NCI-H2107 treated with DMSO at 0.1 percent for 48 hours (cell line): ENCODE measurements around the gene LPIN3.

Source experiments
- DNase-seq: peaks from one replicate; lab custom pipeline; 2025; ENCODE audit not compliant: unreplicated experiment; lab: John Stamatoyannopoulos, UW

LPIN3 gene

GRCh38 chr20:41320976-41321375 is 19.6 kb upstream of the LPIN3 start:
- DNase-seq, result no peak

- DNase-seq, result no peak
Observed at GRCh38 chr20:41327178-41327577, 13.4 kb upstream of the LPIN3 start.

DNA sequence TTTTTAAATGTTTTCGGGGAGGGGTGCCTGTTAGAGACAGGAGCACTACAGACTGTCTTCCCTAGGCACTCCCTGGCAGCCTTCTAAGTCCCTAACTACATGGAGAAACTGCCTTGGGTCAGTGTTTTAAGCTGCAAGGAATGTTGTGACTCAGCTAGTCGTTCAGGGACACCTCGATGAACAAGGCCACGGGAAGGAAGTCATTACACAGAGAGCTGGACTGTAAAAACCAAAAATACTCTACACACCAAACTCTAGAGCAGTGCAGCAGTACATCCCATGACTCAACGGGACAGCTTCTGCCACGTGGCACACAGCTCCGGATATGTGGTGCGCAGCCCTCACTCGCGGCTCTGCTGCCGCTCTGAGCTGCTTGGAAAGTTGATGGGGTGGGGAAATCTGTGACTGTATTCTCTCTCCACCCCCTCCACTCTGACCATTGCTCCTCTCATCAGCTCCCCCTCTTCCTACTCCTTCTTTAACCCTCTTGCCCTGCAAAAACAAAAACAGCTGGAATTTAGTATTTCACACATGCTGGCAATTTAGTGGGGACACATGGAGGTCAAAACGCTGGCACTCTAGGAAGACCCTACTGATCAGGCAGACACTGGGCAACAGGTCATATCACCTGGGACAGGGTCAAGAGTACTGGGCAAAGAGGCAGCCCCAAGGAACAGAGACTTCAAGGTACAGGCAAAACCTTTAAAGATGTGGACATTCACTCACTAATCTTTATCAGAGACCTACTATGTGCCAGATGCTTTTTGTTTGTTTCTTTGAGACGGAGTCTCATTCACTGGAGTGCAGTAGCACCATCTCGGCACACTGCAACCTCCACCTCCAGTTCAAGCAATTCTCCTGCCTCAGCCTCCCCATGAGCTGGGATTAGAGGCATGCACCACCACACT is 10.9 kb upstream of the LPIN3 start:
- DNase-seq, result no peak

- no peak for DNase-seq
Observed at GRCh38 chr20:41330343-41330720, 10.3 kb upstream of the LPIN3 start.

DNA sequence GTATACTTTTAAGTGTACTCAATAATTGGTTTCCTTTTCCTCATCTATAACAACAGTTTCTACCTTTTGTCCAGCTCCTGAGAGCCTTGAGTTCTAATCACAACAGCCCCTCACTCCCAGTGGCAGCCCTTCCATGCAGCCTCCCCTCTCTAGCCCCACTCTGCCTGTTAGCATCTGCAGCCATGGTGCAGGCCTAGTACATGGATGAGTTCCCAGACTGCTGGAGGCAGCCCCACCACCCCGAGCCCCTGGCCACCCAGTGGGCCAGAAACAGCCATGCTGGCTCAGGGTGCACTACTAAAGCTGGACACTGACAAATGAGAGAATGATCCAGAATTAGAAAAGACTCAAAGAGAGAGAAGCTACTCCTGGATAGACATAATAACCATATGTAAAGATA is 9.7 kb upstream of the LPIN3 start:
- DNase-seq, result no peak

- no peak for DNase-seq
Observed at GRCh38 chr20:41331731-41332130, 8.9 kb upstream of the LPIN3 start.

- DNase-seq, result no peak
Observed at GRCh38 chr20:41334036-41334435, 6.6 kb upstream of the LPIN3 start.

GRCh38 chr20:41334443-41335421 is 5.9 kb upstream of the LPIN3 start:
- no peak for DNase-seq

DNA sequence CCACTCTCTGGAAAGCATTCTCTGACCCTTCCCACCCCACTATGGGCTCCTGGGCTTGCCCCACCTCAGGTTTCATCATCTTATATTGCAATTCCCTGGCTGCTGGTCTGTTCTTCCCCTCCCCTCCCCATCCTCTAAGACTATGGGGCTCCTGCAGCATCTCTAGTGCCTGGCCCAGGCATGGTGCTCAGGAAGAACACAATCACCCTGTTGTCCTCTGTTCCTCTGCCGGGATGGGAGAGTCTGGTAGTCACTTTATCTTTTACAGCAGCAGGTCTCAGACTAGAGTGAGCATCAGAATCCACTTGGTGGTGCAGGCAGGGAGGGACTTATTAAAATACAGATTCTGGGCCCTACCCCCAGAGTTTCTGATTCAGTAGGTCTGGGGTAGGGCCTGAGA is 5.0 kb upstream of the LPIN3 start:
- no peak for DNase-seq

DNA sequence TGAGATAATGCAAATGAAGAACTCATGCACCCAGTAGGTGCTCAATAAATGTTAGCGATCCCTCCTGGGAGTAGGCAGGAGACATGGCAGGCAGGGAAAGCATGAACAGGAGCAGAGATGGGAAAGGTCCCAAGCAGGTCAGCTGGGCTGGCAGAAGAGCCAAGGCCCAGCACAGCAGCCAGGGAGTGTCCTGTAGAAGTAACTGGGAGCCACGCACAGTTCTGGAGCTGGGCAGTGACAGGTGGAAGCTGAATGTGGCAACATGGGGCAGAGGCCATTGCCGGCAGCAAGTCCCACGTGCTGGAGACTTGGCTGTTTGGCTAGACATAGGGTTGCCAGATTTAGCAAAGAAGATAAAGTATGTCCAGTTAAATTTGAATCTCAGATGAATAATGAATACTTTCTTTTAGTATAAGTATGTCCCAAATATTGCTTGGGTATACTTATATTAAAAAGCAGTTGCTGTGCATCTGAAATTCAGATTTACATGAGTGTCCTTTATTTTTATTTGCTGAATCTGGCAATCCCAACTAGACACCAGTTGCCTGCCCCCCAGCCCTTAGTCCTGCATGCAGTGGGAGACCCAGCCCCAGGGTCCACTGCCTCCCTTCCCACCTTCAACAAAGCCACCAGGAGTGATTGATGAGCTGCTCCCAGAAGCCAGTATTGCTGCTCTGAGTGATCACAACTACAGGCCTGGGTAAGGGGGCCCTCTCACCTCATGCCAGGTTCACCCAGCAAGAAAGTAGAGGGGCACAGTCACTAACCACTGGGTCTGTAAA is 3.7 kb upstream of the LPIN3 start:
- no peak for DNase-seq

DNA sequence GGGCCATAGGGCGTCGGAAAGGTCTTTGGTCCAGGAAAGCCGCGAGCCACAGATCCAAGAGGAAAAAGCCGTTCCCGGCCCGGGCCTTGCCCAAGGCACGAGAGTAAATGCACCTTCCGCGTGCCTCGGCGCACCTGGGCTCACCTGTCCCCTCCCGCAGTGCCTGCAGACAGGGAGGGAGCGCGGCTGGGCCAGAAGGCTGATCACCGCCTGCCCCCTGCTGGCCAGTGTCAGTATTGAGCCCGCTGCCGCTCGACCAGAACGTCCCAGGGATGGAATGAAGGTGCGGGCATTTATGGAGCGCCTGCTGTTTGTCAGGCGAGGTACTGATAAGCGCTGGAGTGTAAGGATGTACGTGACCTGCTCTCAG is 679 bp upstream of the LPIN3 start:
- peak; percentile 46 for DNase-seq

DNA sequence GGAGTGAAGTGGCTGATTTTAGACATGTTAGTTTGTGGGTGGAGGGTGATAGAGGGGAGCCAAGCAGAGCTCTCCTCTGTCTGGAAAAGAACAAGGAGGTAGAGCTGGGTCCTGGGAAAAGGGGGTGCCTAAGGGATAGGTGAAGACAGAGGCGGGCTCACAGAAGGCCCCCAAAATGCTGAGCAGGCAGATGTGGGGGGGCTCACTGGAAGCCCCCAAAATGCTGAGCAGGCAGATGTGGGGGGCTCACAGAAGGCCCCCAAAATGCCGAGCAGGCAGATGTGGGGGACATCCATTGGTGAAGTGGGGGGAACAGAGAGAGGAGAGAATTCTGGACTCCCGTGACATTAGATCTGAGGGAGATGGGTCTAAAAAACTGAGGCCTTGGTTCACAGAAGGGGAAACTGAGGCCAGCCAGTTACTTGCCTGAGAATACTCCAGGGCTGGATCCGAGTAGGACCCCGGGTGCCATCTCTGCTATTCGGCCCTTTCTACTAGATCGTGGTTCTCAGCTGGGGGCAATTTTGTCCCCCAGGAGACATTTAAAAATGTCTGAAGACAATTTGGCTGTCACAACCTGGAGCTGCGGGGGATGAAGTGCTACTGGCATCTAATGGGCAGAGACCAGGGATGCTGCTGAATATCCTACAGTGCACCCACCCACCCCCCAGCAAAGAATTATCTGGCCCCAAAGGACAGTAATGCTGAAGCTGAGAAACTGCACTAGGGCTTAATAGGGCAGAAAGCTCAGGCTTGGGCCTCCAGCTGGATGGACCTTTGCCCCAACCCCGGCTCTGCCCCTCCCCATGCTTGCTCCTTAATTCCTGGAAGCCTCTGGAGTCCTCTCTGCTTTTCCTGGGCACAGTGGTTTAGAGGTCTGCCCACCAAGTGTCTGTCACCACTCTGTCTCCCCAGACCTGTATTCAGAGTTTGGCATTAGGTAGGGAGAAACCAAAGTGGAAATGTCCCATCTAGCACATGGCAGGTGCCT is 2.1 kb downstream of the LPIN3 start:
- no peak for DNase-seq

GRCh38 chr20:41344477-41344876 is 3.9 kb downstream of the LPIN3 start:
- DNase-seq, result no peak

DNA sequence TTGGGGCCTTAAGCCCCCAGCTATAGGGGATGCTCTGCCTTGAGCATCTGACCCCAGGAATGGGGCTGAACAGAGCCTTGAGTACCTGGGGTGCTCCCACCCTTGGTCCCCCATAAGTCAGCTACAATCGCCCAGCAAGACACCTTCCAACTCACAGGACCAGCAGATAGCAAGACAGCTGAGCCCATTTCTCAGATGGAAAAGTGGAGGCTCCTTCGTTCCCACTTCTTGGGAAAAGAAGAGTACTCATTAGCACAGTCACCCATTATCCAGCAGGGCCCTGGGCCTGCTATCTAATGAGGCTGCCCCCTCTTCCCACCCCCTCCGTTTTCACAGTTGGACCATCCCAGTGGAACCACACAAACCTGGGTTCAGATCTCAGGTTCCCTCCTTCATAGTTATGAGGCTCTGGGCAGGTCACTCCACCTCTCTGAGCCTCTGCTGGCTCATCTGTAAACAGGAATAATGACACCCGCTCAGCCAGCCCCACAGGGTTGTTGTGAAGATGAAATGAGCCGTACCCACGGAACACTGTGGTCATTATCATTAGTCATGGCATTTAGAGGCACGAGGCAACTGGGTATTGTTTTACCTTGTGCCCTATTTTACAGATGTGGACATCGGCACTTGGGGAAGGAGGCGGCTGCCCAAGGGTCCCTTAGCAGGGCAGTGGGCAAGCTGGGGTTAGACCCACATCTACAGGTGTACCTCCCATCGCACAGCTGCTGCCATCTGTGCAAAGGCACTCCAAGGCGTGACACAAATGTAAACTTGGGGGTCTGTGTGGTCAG is 4.5 kb downstream of the LPIN3 start:
- DNase-seq, result no peak

DNA sequence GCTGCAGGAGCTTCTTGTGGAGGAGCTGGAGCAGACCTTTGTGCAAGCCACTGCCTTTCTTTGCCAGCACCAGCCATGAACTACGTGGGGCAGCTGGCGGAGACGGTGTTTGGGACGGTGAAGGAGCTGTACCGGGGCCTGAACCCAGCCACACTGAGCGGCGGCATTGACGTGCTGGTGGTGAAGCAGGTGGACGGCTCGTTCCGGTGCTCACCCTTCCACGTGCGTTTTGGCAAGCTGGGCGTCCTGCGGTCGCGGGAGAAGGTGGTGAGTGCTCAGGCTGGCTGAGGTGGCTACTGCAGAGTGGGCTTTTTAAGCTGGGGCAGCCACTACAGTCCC is 5.1 kb downstream of the LPIN3 start:
- no peak for DNase-seq

- no peak for DNase-seq
Observed at GRCh38 chr20:41347523-41348429, 7.2 kb downstream of the LPIN3 start.

- DNase-seq, result no peak
Observed at GRCh38 chr20:41348430-41349172, 8.0 kb downstream of the LPIN3 start.

DNA sequence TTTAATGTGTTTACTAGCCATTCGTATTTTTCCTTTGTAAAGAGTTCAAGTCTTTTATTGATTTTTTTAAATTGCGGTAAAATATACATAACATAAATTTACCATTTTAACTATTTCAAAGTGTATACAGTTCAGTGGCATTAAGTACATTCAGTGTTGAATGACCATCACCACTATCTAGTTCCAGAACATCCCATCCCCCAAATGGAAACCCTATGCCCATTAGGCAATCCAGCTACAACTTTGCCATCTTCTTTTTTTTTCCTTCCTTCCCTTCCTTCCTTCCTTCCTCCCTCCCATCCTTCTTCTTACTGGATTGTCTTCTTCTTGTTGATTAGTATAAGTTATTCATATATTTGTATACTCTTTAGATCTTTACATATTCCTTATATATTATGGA is 8.6 kb downstream of the LPIN3 start:
- DNase-seq, result no peak
